Right lobe of liver (tissue), 4 donors: ENCODE measurements around the gene COMP.

Source experiments
- CTCF ChIP-seq, 4 donors: fragments of 200-600 bp in 3 of 4; fragments of 450-650 bp in 1 of 4; IDR thresholded peaks; one replicate each; pipeline versions ENCODE4 v1.5.1 to v1.8.0; 2016 to 2022; ENCODE audit warnings: antibody characterized with exemption in 4 of 4, mild to moderate bottlenecking in 2 of 4
- POLR2A ChIP-seq: fragments of 450-650 bp; IDR thresholded peaks from one replicate; pipeline ENCODE4 v1.6.1; 2017; ENCODE audit warnings: antibody characterized with exemption, mild to moderate bottlenecking
- donor health status: DM: no; HTN: no; CAD: no.
- donor health status: DM: no; HTN: no; CAD: no.
- donor health status: DM: no; HTN: yes; CAD: no.

GRCh38 chr19:18804643-18805042, 13.5 kb upstream of the COMP start:
- TF ChIP-seq CTCF (IDR thresholded peaks at IDR 0.05) (no peak), POLR2A (no peak)
